Epithelial cell of proximal tubule (primary cell): ENCODE results near the gene POU6F2. TPM values are rescaled to one million over a fixed set of nuclear protein-coding genes. Genes with fewer than 3 reads are reported as not detected.
A peak's percentile ranks its signal among the peaks of the same experiment; 100 is the strongest.

Source experiments
- DNase-seq: peaks from one replicate; pipeline ENCODE4 v3.0.0-alpha.2; 2011; ENCODE audit warnings: low read depth
- H3K4me3 ChIP-seq: 2 replicates; pipeline ENCODE4 v1.5.1; 2011; ENCODE audit warnings: low read depth, mild to moderate bottlenecking, low read length
- total RNA-seq: library from RNA; depleted of rRNA; stranded (reverse); fragments of >200 nt; gene quantifications from 2 replicates; pipeline ENCODE4 v1.2.3, GENCODE V29; 2015
- TF ChIP-seq, protein P1 (sequence below): conservative IDR thresholded peaks from 2 replicates; pipeline ENCODE4 v1.5.1; 2012; ENCODE audit warnings: low read depth, mild to moderate bottlenecking, low read length

POU6F2 gene
- total RNA-seq, 1 donor from 2014 or later = not detected

DNA sequence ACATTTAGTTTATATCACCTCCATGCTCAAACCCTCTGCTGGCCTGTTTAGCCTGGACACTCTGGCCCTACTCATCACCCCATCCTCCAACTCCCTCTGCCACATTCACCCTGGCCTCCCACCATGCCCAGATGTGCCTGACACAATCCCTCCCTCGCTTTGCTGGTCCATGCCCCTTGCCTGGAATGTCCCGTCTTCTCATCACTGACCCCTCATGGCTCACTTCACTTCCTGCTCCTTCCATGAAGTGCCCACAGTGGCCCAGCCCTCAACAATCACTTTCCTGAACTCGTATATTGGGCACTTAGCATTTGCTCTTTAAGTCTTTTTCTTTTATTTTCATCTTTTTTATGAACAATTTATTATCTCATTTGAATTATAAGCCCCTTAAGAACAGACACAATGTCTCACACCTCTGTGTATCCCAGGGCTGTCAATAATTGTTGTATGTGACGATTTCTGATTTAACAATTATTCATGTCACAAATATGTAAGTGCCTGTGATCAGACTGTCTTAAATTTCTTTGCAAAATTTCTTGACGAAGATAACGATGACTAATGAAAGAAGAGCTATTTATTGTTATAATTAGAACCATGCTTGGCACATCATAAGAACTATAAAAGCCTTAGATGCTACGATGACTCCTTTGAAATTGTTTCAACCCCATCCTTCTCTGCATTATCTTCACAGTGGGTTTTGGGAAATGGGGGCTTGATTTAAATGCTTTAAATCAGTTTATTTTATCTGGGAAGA lies 378.6 kb downstream of the POU6F2 start:
- no peak for DNase-seq
- no peak overlapping the region for H3K4me3 ChIP-seq

DNA sequence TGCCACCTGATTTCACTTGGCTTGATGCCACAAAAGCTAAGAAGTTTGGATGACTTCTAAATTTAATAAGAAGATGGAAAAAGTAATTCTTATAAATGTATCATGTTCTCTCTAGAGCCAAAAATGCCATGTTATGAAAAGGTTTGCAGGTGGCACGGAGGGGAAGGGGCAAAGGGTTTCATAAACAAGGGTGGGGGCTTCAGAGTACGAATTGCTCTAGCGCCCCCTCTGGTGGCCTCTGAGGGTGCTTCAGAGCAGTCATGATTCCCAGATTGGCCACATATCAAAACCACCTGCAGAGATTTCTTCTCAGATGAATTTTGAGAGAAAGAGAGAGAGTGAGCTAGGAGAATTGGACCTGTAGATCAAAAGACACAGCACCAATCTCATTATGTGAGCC lies 379.9 kb downstream of the POU6F2 start:
- TF ChIP-seq, protein P1, sequence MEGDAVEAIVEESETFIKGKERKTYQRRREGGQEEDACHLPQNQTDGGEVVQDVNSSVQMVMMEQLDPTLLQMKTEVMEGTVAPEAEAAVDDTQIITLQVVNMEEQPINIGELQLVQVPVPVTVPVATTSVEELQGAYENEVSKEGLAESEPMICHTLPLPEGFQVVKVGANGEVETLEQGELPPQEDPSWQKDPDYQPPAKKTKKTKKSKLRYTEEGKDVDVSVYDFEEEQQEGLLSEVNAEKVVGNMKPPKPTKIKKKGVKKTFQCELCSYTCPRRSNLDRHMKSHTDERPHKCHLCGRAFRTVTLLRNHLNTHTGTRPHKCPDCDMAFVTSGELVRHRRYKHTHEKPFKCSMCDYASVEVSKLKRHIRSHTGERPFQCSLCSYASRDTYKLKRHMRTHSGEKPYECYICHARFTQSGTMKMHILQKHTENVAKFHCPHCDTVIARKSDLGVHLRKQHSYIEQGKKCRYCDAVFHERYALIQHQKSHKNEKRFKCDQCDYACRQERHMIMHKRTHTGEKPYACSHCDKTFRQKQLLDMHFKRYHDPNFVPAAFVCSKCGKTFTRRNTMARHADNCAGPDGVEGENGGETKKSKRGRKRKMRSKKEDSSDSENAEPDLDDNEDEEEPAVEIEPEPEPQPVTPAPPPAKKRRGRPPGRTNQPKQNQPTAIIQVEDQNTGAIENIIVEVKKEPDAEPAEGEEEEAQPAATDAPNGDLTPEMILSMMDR = peak; percentile 64
- no peak for DNase-seq
- no peak overlapping the region for H3K4me3 ChIP-seq

More for the DNA sequence above, 378.6 kb downstream of the POU6F2 start:
- TF ChIP-seq, protein P1 = no peak

DNA sequence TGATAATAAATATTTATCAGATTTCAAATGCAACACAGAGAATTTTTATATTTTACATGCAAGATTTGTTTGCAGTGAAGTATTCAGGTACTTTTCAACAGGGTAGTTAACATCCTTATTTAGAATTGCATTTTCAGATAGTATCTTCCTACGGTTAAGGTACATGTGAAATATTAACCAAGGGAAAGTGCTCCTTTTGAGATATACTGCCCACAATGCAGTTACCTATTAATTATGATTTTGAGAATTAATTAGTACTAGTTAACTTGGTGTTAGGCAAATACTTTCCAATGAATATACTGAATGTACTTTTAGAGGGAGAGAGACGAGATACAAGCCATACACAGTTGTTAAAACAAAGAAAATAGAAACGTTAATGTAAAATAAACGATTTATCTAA lies 382.3 kb downstream of the POU6F2 start:
- TF ChIP-seq, protein P1 = no peak
- DNase-seq = no peak
- H3K4me3 ChIP-seq = no peak overlapping the region

DNA sequence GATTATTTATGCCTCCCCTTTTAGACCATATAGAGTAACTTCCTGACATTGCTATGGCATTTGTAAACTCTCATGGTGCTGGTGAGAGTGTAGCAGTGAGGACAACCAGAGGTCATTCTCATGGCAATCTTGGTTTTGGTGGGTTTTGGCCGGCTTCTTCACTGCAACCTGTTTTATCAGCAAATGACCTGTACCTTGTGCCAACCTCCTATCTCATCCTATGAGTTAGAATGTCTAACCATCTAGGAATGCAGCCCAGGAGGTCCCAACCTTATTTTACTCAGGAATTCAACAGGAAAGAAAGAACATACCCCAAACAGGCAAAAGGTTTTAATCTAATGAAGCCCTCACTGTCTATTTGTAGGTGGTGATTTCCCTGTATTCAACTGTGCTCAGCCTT lies 383.1 kb downstream of the POU6F2 start:
- DNase-seq = no peak
- H3K4me3 ChIP-seq = no peak overlapping the region
- TF ChIP-seq, protein P1 = no peak

DNA sequence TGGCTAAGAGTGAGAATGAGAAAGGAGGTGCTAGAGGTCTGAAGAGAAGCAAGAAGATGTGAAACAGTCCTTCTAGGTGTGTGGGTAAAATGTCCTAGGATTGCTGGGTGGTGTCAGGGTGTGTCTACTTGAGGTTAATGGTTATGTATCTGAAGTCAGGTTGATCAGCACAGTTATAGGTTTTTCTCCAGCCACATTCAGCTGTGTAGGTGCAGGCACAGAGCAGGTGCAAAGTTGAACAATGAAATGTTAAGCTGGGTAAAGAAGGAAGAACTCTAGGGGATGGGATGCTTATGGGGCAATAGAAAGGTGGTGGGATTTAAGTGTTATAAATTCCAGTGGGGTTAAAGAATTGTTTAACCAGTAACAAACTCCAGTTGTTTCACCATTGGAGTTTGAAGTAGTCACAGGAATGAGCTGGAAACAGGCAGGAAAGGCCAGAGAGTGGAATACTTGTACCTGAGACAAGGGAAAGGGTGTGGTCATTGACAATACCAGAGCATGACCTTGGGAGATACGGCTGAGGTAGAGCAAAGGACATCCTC lies 388.1 kb downstream of the POU6F2 start:
- no peak overlapping the region for H3K4me3 ChIP-seq
- DNase-seq = no peak
- TF ChIP-seq, protein P1 = no peak

DNA sequence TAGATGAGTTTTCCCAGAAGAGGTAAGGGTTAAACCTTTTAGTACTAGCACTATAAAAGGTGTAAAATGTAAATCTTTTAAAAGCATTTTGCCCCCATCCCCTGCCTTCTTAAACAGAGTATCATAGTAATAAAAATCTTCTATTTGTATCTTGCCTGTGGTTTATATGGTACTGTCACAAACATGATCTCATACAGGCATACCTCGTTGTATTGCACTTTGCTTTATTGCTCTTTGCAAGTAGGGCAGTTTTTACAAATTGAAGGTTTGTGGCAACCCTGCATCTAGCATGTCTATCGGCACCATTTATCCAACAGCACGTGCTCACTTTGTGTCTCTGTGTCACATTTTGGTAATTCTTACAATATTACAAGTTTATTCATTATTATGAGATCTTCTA lies 389.7 kb downstream of the POU6F2 start:
- TF ChIP-seq, protein P1 = no peak

DNA sequence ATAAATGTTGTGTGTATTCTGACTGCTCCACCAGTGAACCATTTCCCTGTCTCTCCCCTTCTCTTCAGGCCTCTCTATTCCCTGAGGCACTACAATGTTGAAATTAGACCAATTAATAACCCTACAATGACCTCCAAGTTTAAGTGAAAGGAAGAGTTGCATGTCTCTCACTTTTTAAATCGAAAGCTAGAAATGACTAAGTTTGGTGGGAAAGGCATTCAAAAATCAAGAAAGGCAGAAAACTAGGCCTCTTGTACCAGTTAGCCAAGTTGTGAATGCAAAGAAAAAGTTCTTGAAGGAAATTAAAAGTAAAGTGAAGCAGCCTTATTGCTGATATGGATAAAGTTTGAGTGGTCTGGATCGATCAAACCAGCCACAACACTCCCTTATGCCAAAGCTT lies 390.2 kb downstream of the POU6F2 start:
- TF ChIP-seq, protein P1 = no peak
- DNase-seq = no peak
- no peak overlapping the region for H3K4me3 ChIP-seq

More for the DNA sequence above, 389.7 kb downstream of the POU6F2 start:
- H3K4me3 ChIP-seq = no peak overlapping the region
- DNase-seq = no peak
